CD4-positive, alpha-beta memory T cell (primary cell): Measurements from ENCODE around the gene ATP6V1F. TPM values are rescaled to one million over a fixed set of nuclear protein-coding genes. Genes with fewer than 3 reads are reported as not detected.

Experiments used
- CTCF ChIA-PET: fragments of 350-600 bp; sonication (Branson Sonifier 250); formaldehyde crosslinking; loops from one replicate; lab custom pipeline; 2021; ENCODE audit warnings: inconsistent platforms; ENCODE audit not compliant: partially characterized antibody; lab: Charles Lee
- POLR2A ChIA-PET: fragments of 350-600 bp; sonication (Branson Sonifier 250); formaldehyde crosslinking; loops from one replicate; lab custom pipeline; 2021; ENCODE audit not compliant: partially characterized antibody; lab: Charles Lee
- DNase-seq, 5 donors: peaks; one replicate each; pipeline versions ENCODE4 v3.0.0 to v3.0.0-alpha.2; 2020 to 2022; ENCODE audit warnings: mixed read lengths in 1 of 5
- H3K27ac ChIP-seq: one replicate; pipeline ENCODE4 v1.7.0; 2013; ENCODE audit warnings: low read depth, low read length
- H3K27me3 ChIP-seq: 2 replicates; pipeline ENCODE4 v1.7.0; 2013; ENCODE audit warnings: mild to moderate bottlenecking, low read length, moderate library complexity; ENCODE audit not compliant: insufficient read depth
- H3K36me3 ChIP-seq: 2 replicates; pipeline ENCODE4 v1.7.0; 2013; ENCODE audit warnings: mild to moderate bottlenecking, low read length, moderate library complexity; ENCODE audit not compliant: insufficient read depth
- H3K4me1 ChIP-seq: 2 replicates; pipeline ENCODE4 v1.7.0; 2013; ENCODE audit warnings: mild to moderate bottlenecking, low read length, moderate library complexity; ENCODE audit not compliant: insufficient read depth
- H3K4me3 ChIP-seq, 2 donors: one replicate each; pipeline ENCODE4 v1.7.0; 2013; ENCODE audit warnings: low read length in 2 of 2, mild to moderate bottlenecking in 1 of 2
- H3K9me3 ChIP-seq, 2 donors: one replicate each; pipeline ENCODE4 v1.7.0; 2013; ENCODE audit warnings: low read length in 2 of 2, control low read depth in 1 of 2; ENCODE audit not compliant: control insufficient read depth in 1 of 2
- H3K27ac Mint-ChIP-seq, 7 donors: one replicate each; pipeline ENCODE4 v1.8.0; 2020 to 2021; ENCODE audit warnings: mixed read lengths in 7 of 7, mild to moderate bottlenecking in 6 of 7, inconsistent platforms in 3 of 7, moderate library complexity in 3 of 7
- H3K27me3 Mint-ChIP-seq, 2 donors: one replicate each; pipeline ENCODE4 v1.8.0; 2020 to 2021; ENCODE audit warnings: mixed read lengths in 2 of 2
- H3K36me3 Mint-ChIP-seq, 2 donors: one replicate each; pipeline ENCODE4 v1.8.0; 2020 to 2021; ENCODE audit warnings: mixed read lengths in 2 of 2, inconsistent platforms in 1 of 2, mild to moderate bottlenecking in 1 of 2
- H3K4me1 Mint-ChIP-seq, 4 donors: one replicate each; pipeline ENCODE4 v1.8.0; 2020 to 2021; ENCODE audit warnings: mixed read lengths in 4 of 4, mild to moderate bottlenecking in 1 of 4
- H3K4me3 Mint-ChIP-seq, 8 donors: one replicate each; pipeline ENCODE4 v1.8.0; 2020 to 2021; ENCODE audit warnings: mixed read lengths in 8 of 8, mild to moderate bottlenecking in 7 of 8, moderate library complexity in 6 of 8, inconsistent platforms in 3 of 8
- H3K9me3 Mint-ChIP-seq, 8 donors: one replicate each; pipeline ENCODE4 v1.8.0; 2020 to 2021; ENCODE audit warnings: mixed read lengths in 8 of 8, mild to moderate bottlenecking in 5 of 8, inconsistent platforms in 3 of 8, moderate library complexity in 1 of 8
- intact Hi-C: fragments of 100-400 bp; cut with micrococcal nuclease; formaldehyde crosslinking; loops from one replicate; pipeline ENCODE4 v1.15.1; 2023
- polyA plus RNA-seq, 2 donors: library from polyadenylated mRNA; unstranded; fragments of 300-500 nt; fragmentation: Illumina TruSeq; gene quantifications; one replicate each; pipeline ENCODE4 v1.2.3, GENCODE V29; 2021
- total RNA-seq, 2 experiments: library from RNA; stranded (reverse); gene quantifications; one replicate each; pipeline ENCODE4 v1.2.3, GENCODE V29; 2021

Gene ATP6V1F
- total and polyA plus RNA-seq, 4 experiments from 2014 or later: 74.6 to 392 (median 175) TPM

GRCh38 chr7:128865996-128866877 lies 3.6 kb downstream of the ATP6V1F start:
- no peak for DNase-seq
- H3K4me1 Mint-ChIP-seq: peaks cover 23 to 53% (median 35%) of the 10 kb centered on the region in 4 donors
- Histone ChIP-seq H3K9me3 (no peaks in the 10 kb centered on the region), H3K27ac (no peak overlapping the region), H3K27me3 (no peaks in the 10 kb centered on the region), H3K36me3 (peaks cover 5% of the 10 kb centered on the region), H3K4me3 (no peak overlapping the region), H3K4me1 (peaks cover 30% of the 10 kb centered on the region)
- H3K36me3 Mint-ChIP-seq: peaks cover 11 to 29% of the 10 kb centered on the region in 2 donors
- H3K27me3 Mint-ChIP-seq: no peaks in the 10 kb centered on the region
- intact Hi-C loops: no loop called here
- H3K4me3 Mint-ChIP-seq: peak overlapping the region in 2 of 8 donors; percentile 9 to 68
- POLR2A ChIA-PET: no interaction called here
- no peaks in the 10 kb centered on the region for H3K9me3 Mint-ChIP-seq
- CTCF ChIA-PET: interaction anchor here (1.1 to 1.6 kb wide), 2 partner anchors 12 to 17 kb away, joined by 3 to 5 read pairs; no protein-coding TSS in a partner anchor
- peak overlapping the region in 3 of 7 donors; percentile 36 to 71 (median 64) for H3K27ac Mint-ChIP-seq

GRCh38 chr7:128867241-128867640 lies 4.6 kb downstream of the ATP6V1F start:
- CTCF ChIA-PET: interaction anchor here (1.1 to 1.6 kb wide), 3 partner anchors 11 to 16 kb away, joined by 3 to 5 read pairs (median 4); no protein-coding TSS in a partner anchor
- Mint-ChIP-seq H3K9me3 (no peaks in the 10 kb centered on the region), H3K27me3 (no peaks in the 10 kb centered on the region), H3K4me3 (peak overlapping the region in 6 of 8 donors; percentile 1 to 60 (median 5)), H3K36me3 (peaks cover 11 to 29% of the 10 kb centered on the region in 2 donors), H3K4me1 (peaks cover 21 to 50% (median 32%) of the 10 kb centered on the region in 4 donors), H3K27ac (no peak overlapping the region)
- POLR2A ChIA-PET: no interaction called here
- no peak overlapping the region for H3K4me3 ChIP-seq
- peaks cover 5% of the 10 kb centered on the region for H3K36me3 ChIP-seq
- intact Hi-C loops: no loop called here
- no peaks in the 10 kb centered on the region for H3K9me3 ChIP-seq
- H3K4me1 ChIP-seq: peaks cover 27% of the 10 kb centered on the region
- no peak for DNase-seq
- no peaks in the 10 kb centered on the region for H3K27me3 ChIP-seq
- H3K27ac ChIP-seq: no peak overlapping the region

GRCh38 chr7:128867842-128868623 lies 5.4 kb downstream of the ATP6V1F start:
- POLR2A ChIA-PET: no interaction called here

GRCh38 chr7:128868624-128869137 lies 6.0 kb downstream of the ATP6V1F start:
- intact Hi-C loops: loop anchor here (1.0 kb wide), 1 partner anchor 15 kb away; no protein-coding TSS in a partner anchor
- Histone ChIP-seq H3K27me3 (no peaks in the 10 kb centered on the region), H3K27ac (no peak overlapping the region), H3K9me3 (no peaks in the 10 kb centered on the region), H3K36me3 (peaks cover 5% of the 10 kb centered on the region), H3K4me3 (peak overlapping the region in 1 of 2 donors; percentile 52), H3K4me1 (peaks cover 19% of the 10 kb centered on the region)
- Mint-ChIP-seq H3K4me1 (peaks cover 14 to 37% (median 23%) of the 10 kb centered on the region in 4 donors), H3K9me3 (no peaks in the 10 kb centered on the region), H3K27ac (no peak overlapping the region), H3K4me3 (peak overlapping the region; percentile 21 to 75 (median 62)), H3K36me3 (peaks cover 11 to 20% of the 10 kb centered on the region in 2 donors), H3K27me3 (no peaks in the 10 kb centered on the region)
- CTCF ChIA-PET: interaction anchor here (1.3 to 2.0 kb wide), 3 partner anchors 15 to 395 kb away, joined by 3 to 7 read pairs (median 3); no protein-coding TSS in a partner anchor
- DNase-seq: no peak
- POLR2A ChIA-PET: no interaction called here

More at GRCh38 chr7:128867842-128868623, 5.4 kb downstream of the ATP6V1F start:
- peak overlapping the region in 7 of 8 donors; percentile 51 to 75 (median 69) for H3K4me3 Mint-ChIP-seq
- peaks cover 11 to 25% of the 10 kb centered on the region in 2 donors for H3K36me3 Mint-ChIP-seq
- H3K4me1 ChIP-seq: peaks cover 25% of the 10 kb centered on the region
- no peak overlapping the region for H3K4me3 ChIP-seq
- H3K27me3 ChIP-seq: no peaks in the 10 kb centered on the region
- intact Hi-C loops: no loop called here
- peak overlapping the region in 1 of 7 donors; percentile 36 for H3K27ac Mint-ChIP-seq
- CTCF ChIA-PET: interaction anchor here (1.3 to 2.0 kb wide), 5 partner anchors 12 to 394 kb away, joined by 3 to 7 read pairs (median 4); no protein-coding TSS in a partner anchor
- H3K27me3 Mint-ChIP-seq: no peaks in the 10 kb centered on the region
- no peak for DNase-seq
- peaks cover 15 to 42% (median 26%) of the 10 kb centered on the region in 4 donors for H3K4me1 Mint-ChIP-seq
- H3K27ac ChIP-seq: no peak overlapping the region
- H3K36me3 ChIP-seq: peaks cover 5% of the 10 kb centered on the region
- H3K9me3 ChIP-seq: no peaks in the 10 kb centered on the region
- no peaks in the 10 kb centered on the region for H3K9me3 Mint-ChIP-seq

GRCh38 chr7:128869138-128869943 lies 6.7 kb downstream of the ATP6V1F start:
- intact Hi-C loops: loop anchor here (1.0 kb wide), 1 partner anchor 14 kb away; no protein-coding TSS in a partner anchor
- no peaks in the 10 kb centered on the region for H3K9me3 Mint-ChIP-seq
- peaks cover 13% of the 10 kb centered on the region for H3K4me1 ChIP-seq
- H3K4me3 Mint-ChIP-seq: peak overlapping the region; percentile 21 to 75 (median 66)
- DNase-seq: peak in 4 of 5 donors; percentile 32 to 51 (median 49)
- ChIA-PET CTCF (interaction anchor here (0.6 to 2.0 kb wide), 4 partner anchors 8 to 395 kb away, joined by 3 to 7 read pairs (median 3); no protein-coding TSS in a partner anchor), POLR2A (interaction anchor here (0.7 kb wide), 1 partner anchor 13 kb away, joined by 3 read pairs; no protein-coding TSS in a partner anchor)
- H3K27me3 Mint-ChIP-seq: no peaks in the 10 kb centered on the region
- peaks cover 5% of the 10 kb centered on the region for H3K36me3 ChIP-seq
- H3K27me3 ChIP-seq: no peaks in the 10 kb centered on the region
- H3K27ac ChIP-seq: no peak overlapping the region
- H3K9me3 ChIP-seq: no peaks in the 10 kb centered on the region
- peak overlapping the region in 1 of 2 donors; percentile 52 for H3K4me3 ChIP-seq
- no peak overlapping the region for H3K27ac Mint-ChIP-seq
- H3K4me1 Mint-ChIP-seq: peaks cover 11 to 33% (median 19%) of the 10 kb centered on the region in 4 donors
- peaks cover 11 to 18% of the 10 kb centered on the region in 2 donors for H3K36me3 Mint-ChIP-seq

- Histone ChIP-seq H3K4me3 (peak overlapping the region in 1 of 2 donors; percentile 52), H3K27ac (no peak overlapping the region), H3K9me3 (no peaks in the 10 kb centered on the region), H3K36me3 (peaks cover 5% of the 10 kb centered on the region), H3K4me1 (peaks cover 10% of the 10 kb centered on the region), H3K27me3 (no peaks in the 10 kb centered on the region)
- Mint-ChIP-seq H3K27me3 (no peaks in the 10 kb centered on the region), H3K36me3 (peaks cover 10 to 18% of the 10 kb centered on the region in 2 donors), H3K9me3 (no peaks in the 10 kb centered on the region), H3K4me1 (peaks cover 11 to 29% (median 16%) of the 10 kb centered on the region in 4 donors), H3K4me3 (peak overlapping the region; percentile 80 to 85 (median 82)), H3K27ac (peak overlapping the region in 2 of 7 donors; percentile 51 to 67)
- DNase-seq: peak in 1 of 5 donors; percentile 4
- intact Hi-C loops: loop anchor here (1.0 kb wide), 1 partner anchor 13 kb away; no protein-coding TSS in a partner anchor
- ChIA-PET POLR2A (interaction anchor here (1.7 kb wide), 1 partner anchor 10 kb away, joined by 3 read pairs; no protein-coding TSS in a partner anchor), CTCF (interaction anchor here (2.0 kb wide), 1 partner anchor 14 kb away, joined by 7 read pairs; no protein-coding TSS in a partner anchor)
Observed at GRCh38 chr7:128869944-128870285, 7.3 kb downstream of the ATP6V1F start.
